Measurements from ENCODE around the gene GNA14.

- TF ChIP-seq CTCF (IDR thresholded peaks at IDR 0.05 in 4 of 5, conservative IDR thresholded peaks at IDR 0.05 in 1 of 5) (no peak), POLR2A (IDR thresholded peaks at IDR 0.05) (no peak)
Measured at GRCh38 chr9:77375956-77376532, 272.1 kb downstream of the GNA14 start.
